ENCODE data around the gene WDR26. TPM values are rescaled to one million over a fixed set of nuclear protein-coding genes. Genes with fewer than 3 reads are reported as not detected.

The WDR26 gene
- total RNA-seq, 1 donor from 2014 or later: 60.7 TPM

DNA sequence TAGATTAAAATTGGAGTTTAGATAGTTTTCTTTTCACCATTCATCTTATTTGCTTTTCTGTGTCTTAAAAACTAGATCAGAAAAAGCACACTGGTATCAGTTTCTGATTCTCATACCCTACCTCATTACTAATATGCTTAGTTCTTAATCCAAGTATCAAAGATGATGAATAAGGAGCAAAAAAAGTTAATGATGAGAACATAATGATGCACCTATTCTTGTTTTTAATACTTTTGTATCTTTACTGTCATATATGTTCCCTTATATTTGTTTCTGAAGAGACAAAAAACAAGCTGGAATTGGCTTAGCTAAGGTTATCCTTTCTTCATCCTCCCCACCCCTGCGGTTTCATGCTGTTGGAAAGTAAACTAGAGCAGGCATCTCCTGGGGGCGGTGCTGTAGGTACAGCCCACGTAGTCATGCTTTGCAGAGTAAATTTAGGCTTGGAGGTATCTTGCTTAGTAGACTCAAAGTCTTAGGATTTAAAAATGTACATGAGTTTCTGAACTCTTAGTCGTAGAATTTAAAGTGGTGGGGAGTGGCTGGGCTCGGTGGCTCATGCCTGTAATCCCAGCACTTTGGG lies 61.5 kb downstream of the WDR26 start:
- Histone ChIP-seq H3K9me3 (replicated peaks) (no peaks in the 10 kb centered on the region), H3K4me3 (no peak overlapping the region), H3K27me3 (ENCODE audit: low read depth) (no peaks in the 10 kb centered on the region), H3K27ac (replicated peaks) (no peak overlapping the region), H3K4me1 (peaks cover 31% of the 10 kb centered on the region), H3K36me3 (peaks cover 83% of the 10 kb centered on the region)
- no peak for DNase-seq
- TF ChIP-seq, protein P1, sequence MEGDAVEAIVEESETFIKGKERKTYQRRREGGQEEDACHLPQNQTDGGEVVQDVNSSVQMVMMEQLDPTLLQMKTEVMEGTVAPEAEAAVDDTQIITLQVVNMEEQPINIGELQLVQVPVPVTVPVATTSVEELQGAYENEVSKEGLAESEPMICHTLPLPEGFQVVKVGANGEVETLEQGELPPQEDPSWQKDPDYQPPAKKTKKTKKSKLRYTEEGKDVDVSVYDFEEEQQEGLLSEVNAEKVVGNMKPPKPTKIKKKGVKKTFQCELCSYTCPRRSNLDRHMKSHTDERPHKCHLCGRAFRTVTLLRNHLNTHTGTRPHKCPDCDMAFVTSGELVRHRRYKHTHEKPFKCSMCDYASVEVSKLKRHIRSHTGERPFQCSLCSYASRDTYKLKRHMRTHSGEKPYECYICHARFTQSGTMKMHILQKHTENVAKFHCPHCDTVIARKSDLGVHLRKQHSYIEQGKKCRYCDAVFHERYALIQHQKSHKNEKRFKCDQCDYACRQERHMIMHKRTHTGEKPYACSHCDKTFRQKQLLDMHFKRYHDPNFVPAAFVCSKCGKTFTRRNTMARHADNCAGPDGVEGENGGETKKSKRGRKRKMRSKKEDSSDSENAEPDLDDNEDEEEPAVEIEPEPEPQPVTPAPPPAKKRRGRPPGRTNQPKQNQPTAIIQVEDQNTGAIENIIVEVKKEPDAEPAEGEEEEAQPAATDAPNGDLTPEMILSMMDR (IDR thresholded peaks at IDR 0.05; ENCODE audit: borderline replicate concordance): no peak
- intact Hi-C loops (cut with micrococcal nuclease): no loop called here

DNA sequence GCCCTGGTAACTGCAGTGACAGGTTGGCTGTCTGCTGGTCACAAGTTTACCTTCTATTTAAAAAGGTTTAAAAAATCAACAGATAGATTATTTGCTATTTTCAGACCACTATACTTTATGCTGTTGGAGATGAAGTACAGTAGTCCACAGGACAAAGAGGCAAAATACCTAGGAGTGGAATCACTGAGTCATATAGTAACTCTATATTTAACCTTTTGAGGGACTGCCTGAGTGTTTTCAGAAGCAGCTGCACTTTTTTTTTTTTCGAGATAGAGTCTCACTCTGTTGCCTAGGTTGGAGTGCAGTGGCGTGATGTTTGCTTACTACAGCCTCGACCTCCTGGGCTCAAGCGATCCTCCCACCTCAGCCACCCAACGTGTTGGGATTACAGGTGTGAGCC lies 66.2 kb downstream of the WDR26 start:
- Histone ChIP-seq H3K4me3 (no peak overlapping the region), H3K27me3 (ENCODE audit: low read depth) (no peaks in the 10 kb centered on the region), H3K27ac (replicated peaks) (no peak overlapping the region), H3K9me3 (replicated peaks) (no peaks in the 10 kb centered on the region), H3K4me1 (peaks cover 14% of the 10 kb centered on the region), H3K36me3 (peaks cover 77% of the 10 kb centered on the region)
- intact Hi-C loops (cut with micrococcal nuclease): no loop called here
- TF ChIP-seq, protein P1 (IDR thresholded peaks at IDR 0.05; ENCODE audit: borderline replicate concordance): no peak
- no peak for DNase-seq

DNA sequence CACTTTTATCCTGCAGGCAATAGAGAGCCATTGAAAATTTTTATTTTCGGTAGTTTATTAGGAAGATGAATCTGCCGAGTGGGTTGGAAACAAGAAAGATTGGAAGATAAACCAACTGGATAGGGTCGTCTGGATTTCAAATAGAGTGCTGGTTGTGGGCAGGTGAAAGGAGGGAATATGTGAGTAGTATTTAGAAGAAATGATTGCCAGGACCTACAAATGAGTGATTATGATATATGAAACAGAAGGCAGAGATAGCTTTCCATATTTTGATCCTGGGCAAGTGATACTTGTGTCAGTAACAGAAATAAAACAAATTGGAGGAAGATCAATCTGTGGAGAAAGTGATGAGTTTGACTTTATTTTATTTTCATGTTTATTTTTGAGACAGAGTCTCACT lies 75.4 kb downstream of the WDR26 start:
- Histone ChIP-seq H3K36me3 (no peaks in the 10 kb centered on the region), H3K27me3 (ENCODE audit: low read depth) (no peaks in the 10 kb centered on the region), H3K27ac (replicated peaks) (no peak overlapping the region), H3K9me3 (replicated peaks) (no peaks in the 10 kb centered on the region), H3K4me1 (peaks cover 29% of the 10 kb centered on the region), H3K4me3 (no peak overlapping the region)
- TF ChIP-seq, protein P1 (IDR thresholded peaks at IDR 0.05; ENCODE audit: borderline replicate concordance): no peak
- intact Hi-C loops (cut with micrococcal nuclease): no loop called here
- DNase-seq: no peak

DNA sequence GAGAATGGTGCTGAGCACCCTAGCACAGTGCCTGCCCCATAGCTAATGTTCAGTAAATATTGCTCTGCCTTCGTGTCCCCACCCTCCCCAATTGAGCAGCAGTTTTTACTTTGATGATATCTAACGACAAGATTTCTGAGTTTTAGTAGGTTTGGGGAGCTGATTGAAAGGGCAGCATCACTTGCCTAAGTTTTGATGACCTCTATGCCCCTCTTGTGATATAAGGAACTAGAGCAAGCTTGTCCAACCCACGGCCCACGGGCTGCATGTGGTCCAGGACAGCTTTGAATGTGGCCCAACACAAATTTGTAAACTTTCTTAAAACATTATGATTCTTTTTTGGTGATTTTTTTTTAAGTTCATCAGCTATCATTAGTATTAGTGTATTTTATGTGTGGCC lies 76.4 kb downstream of the WDR26 start:
- peak overlapping the region; percentile 86 for H3K27ac ChIP-seq (replicated peaks)
- no peak for DNase-seq
- TF ChIP-seq, protein P1 (IDR thresholded peaks at IDR 0.05; ENCODE audit: borderline replicate concordance): no peak
- no peaks in the 10 kb centered on the region for H3K9me3 ChIP-seq (replicated peaks)
- intact Hi-C loops (cut with micrococcal nuclease): no loop called here
- peak overlapping the region; percentile 88 for H3K4me3 ChIP-seq
- H3K27me3 ChIP-seq (ENCODE audit: low read depth): no peaks in the 10 kb centered on the region
- peaks cover 29% of the 10 kb centered on the region for H3K4me1 ChIP-seq
- H3K36me3 ChIP-seq: no peaks in the 10 kb centered on the region

GRCh38 chr1:224357626-224358124 lies 76.9 kb downstream of the WDR26 start:
- peak overlapping the region; percentile 86 for H3K27ac ChIP-seq (replicated peaks)
- TF ChIP-seq, protein P1 (IDR thresholded peaks at IDR 0.05; ENCODE audit: borderline replicate concordance): no peak
- no peaks in the 10 kb centered on the region for H3K27me3 ChIP-seq (ENCODE audit: low read depth)
- no peaks in the 10 kb centered on the region for H3K36me3 ChIP-seq
- DNase-seq: no peak
- no peaks in the 10 kb centered on the region for H3K9me3 ChIP-seq (replicated peaks)
- peaks cover 29% of the 10 kb centered on the region for H3K4me1 ChIP-seq
- peak overlapping the region; percentile 88 for H3K4me3 ChIP-seq
- intact Hi-C loops (cut with micrococcal nuclease): no loop called here

Data from left ventricle myocardium inferior (tissue), 1 donor.